HG03025 (cell line): ENCODE results near the gene ZMAT5.

Experiments used
- ATAC-seq: cut with Tn5 transposase; IDR thresholded peaks from one replicate; pipeline ENCODE4 v1.9.1; 2021; ENCODE audit warnings: mild to moderate bottlenecking, moderate library complexity; ENCODE audit not compliant: unreplicated experiment, low FRiP score

The ZMAT5 gene

GRCh38 chr22:29733362-29734201, 33.2 kb downstream of the ZMAT5 start:
- no peak for ATAC-seq

GRCh38 chr22:29732883-29733282, 33.9 kb downstream of the ZMAT5 start:
- ATAC-seq, result no peak

GRCh38 chr22:29731058-29731850, 35.6 kb downstream of the ZMAT5 start:
- no peak for ATAC-seq

GRCh38 chr22:29729161-29729560, 37.6 kb downstream of the ZMAT5 start:
- ATAC-seq, result no peak

GRCh38 chr22:29727131-29727523, 39.7 kb downstream of the ZMAT5 start:
- ATAC-seq, result no peak

GRCh38 chr22:29726512-29727130, 40.2 kb downstream of the ZMAT5 start:
- ATAC-seq, result no peak

- ATAC-seq, result no peak
Measured at GRCh38 chr22:29726106-29726505, 40.7 kb downstream of the ZMAT5 start.

GRCh38 chr22:29724843-29725242, 42.0 kb downstream of the ZMAT5 start:
- ATAC-seq, result no peak

- no peak for ATAC-seq
Measured at GRCh38 chr22:29723766-29724165, 43.0 kb downstream of the ZMAT5 start.

GRCh38 chr22:29722587-29722986, 44.2 kb downstream of the ZMAT5 start:
- no peak for ATAC-seq

- ATAC-seq, result no peak
Measured at GRCh38 chr22:29722151-29722550, 44.7 kb downstream of the ZMAT5 start.

- no peak for ATAC-seq
Measured at GRCh38 chr22:29720811-29721323, 45.9 kb downstream of the ZMAT5 start.

GRCh38 chr22:29719899-29720645, 46.7 kb downstream of the ZMAT5 start, which contains the start of gene CABP7:
TSS of gene CABP7 (plus strand) at chr22:29720003. CDS start at chr22:29720425, 422 bp downstream.
- no peak for ATAC-seq

GRCh38 chr22:29718949-29719898, 47.6 kb downstream of the ZMAT5 start:
- no peak for ATAC-seq

GRCh38 chr22:29717789-29718188, 49.0 kb downstream of the ZMAT5 start:
- no peak for ATAC-seq

- ATAC-seq, result no peak
Measured at GRCh38 chr22:29716814-29717545, 49.8 kb downstream of the ZMAT5 start.

GRCh38 chr22:29715705-29716104, 51.1 kb downstream of the ZMAT5 start:
- no peak for ATAC-seq

GRCh38 chr22:29715240-29715639, 51.6 kb downstream of the ZMAT5 start:
- ATAC-seq, result no peak
